Naive thymus-derived CD8-positive, alpha-beta T cell (primary cell): ENCODE measurements around the gene ZNF813. TPM values are rescaled to one million over a fixed set of nuclear protein-coding genes. Genes with fewer than 3 reads are reported as not detected.
"Not testable (repeated sequence)": the region's sequence is repeated elsewhere in the genome, so short reads cannot be mapped to it uniquely, and the experiment has no call there.

Experiments used
- ATAC-seq, 2 donors: fragments of 150-1000 bp; cut with Tn5 transposase in 1 of 2; sonication (Bioruptor Pico), chemical (Tn5 transposase) in 1 of 2; 1 replicate in 1 of 2; 2 replicates in 1 of 2; pipeline ENCODE4 v1.10.0; 2021; ENCODE audit warnings: mild to moderate bottlenecking in 2 of 2, moderate library complexity in 2 of 2
- POLR2A ChIA-PET: fragments of 350-600 bp; sonication (Branson Sonifier 250); formaldehyde crosslinking; loops from one replicate; lab custom pipeline; 2021; ENCODE audit warnings: antibody characterized with exemption; lab: Charles Lee
- DNase-seq, 10 donors: peaks; one replicate each; pipeline versions ENCODE4 v3.0.0 to v3.0.0-alpha.2; 2020 to 2022
- H3K27ac Mint-ChIP-seq, 10 donors: one replicate each; pipeline ENCODE4 v1.8.0; 2020 to 2022; ENCODE audit warnings: mild to moderate bottlenecking in 10 of 10, mixed read lengths in 10 of 10, moderate library complexity in 4 of 10, inconsistent platforms in 1 of 10
- H3K27me3 Mint-ChIP-seq, 5 donors: one replicate each; pipeline ENCODE4 v1.8.0; 2021 to 2022; ENCODE audit warnings: mixed read lengths in 5 of 5
- H3K36me3 Mint-ChIP-seq, 3 donors: one replicate each; pipeline ENCODE4 v1.8.0; 2020 to 2022; ENCODE audit warnings: mixed read lengths in 3 of 3, mild to moderate bottlenecking in 2 of 3, inconsistent platforms in 1 of 3
- H3K4me1 Mint-ChIP-seq, 4 donors: one replicate each; pipeline ENCODE4 v1.8.0; 2021 to 2022; ENCODE audit warnings: mixed read lengths in 4 of 4
- H3K4me3 Mint-ChIP-seq, 10 donors: one replicate each; pipeline ENCODE4 v1.8.0; 2020 to 2022; ENCODE audit warnings: mild to moderate bottlenecking in 10 of 10, mixed read lengths in 10 of 10, moderate library complexity in 6 of 10, inconsistent platforms in 1 of 10
- H3K9me3 Mint-ChIP-seq, 9 donors: one replicate each; pipeline ENCODE4 v1.8.0; 2020 to 2022; ENCODE audit warnings: mixed read lengths in 9 of 9, mild to moderate bottlenecking in 3 of 9, inconsistent platforms in 1 of 9, moderate library complexity in 1 of 9
- polyA plus RNA-seq, 3 donors: library from polyadenylated mRNA; unstranded; fragments of 300-500 nt; fragmentation: Illumina TruSeq; gene quantifications; one replicate each; pipeline ENCODE4 v1.2.3, GENCODE V29; 2021
- total RNA-seq, 8 experiments: library from RNA in 2 of 8; stranded (reverse) in 2 of 8; gene quantifications; one replicate each; pipeline ENCODE4 v1.2.3 and lab custom pipeline; 2021 to 2026

ZNF813 gene
- total and polyA plus RNA-seq, 5 experiments from 2014 or later, result 4.8 to 11.0 (median 6.9) TPM

DNA sequence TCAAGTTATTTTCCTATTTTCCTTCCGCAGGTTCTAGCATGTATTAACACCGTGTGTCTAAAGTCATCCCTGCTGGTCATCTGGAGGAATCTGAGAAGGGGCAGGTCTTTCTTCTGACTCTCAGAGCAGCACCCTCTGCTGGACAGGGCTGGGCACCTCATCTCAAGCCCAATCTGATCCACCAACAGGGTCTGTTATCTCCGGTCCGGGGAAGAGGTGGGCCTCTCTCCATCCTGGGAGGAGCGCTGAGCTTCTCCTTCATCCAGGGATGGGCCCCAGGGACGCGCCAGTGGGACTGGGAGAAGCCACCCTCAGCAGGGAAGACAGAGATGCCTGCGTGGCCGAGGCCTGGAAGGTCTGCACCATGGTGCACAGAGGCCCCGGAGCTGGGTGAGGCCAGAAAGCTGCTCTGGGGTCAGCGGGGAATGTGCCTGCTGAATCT lies 44.4 kb downstream of the ZNF813 start:
- Mint-ChIP-seq H3K27me3 (peaks cover 1 to 11% (median 6%) of the 10 kb centered on the region in 5 donors), H3K4me1 (peaks cover 0 to 2% (median 0%) of the 10 kb centered on the region in 4 donors), H3K27ac (no peak overlapping the region), H3K9me3 (peaks cover 0 to 5% (median 0%) of the 10 kb centered on the region in 9 donors), H3K4me3 (no peak overlapping the region), H3K36me3 (peaks cover 0 to 11% (median 0%) of the 10 kb centered on the region in 3 donors)
- ATAC-seq, result peak; percentile 75 to 91
- POLR2A ChIA-PET, result no interaction called here
- peak; percentile 31 to 72 (median 44) for DNase-seq

DNA sequence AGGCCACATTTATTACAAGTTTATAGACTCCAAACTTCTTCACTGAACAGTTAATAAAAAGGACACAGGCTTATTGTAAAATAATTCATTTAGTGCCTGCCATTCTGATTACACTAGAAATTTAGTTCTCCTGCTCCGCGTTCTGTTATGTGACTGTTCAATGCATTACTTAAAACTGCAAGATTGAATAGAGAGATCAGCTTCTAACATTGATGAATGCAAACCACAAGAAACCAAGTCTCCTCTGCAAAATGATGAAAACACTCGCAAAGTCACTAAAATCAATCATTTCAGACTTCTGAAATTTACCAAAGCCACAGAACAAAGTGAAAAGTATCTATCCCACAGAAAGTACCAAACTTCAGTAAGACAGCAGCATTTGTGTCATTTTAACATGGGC lies 47.5 kb downstream of the ZNF813 start:
- H3K4me3 Mint-ChIP-seq, ATAC-seq, DNase-seq, H3K27me3 Mint-ChIP-seq, POLR2A ChIA-PET, H3K4me1 Mint-ChIP-seq, H3K27ac Mint-ChIP-seq: not testable (repeated sequence)
- H3K9me3 Mint-ChIP-seq, result peaks cover 4 to 17% (median 10%) of the 10 kb centered on the region in 9 donors
- H3K36me3 Mint-ChIP-seq, result peaks cover 0 to 19% (median 3%) of the 10 kb centered on the region in 3 donors

DNA sequence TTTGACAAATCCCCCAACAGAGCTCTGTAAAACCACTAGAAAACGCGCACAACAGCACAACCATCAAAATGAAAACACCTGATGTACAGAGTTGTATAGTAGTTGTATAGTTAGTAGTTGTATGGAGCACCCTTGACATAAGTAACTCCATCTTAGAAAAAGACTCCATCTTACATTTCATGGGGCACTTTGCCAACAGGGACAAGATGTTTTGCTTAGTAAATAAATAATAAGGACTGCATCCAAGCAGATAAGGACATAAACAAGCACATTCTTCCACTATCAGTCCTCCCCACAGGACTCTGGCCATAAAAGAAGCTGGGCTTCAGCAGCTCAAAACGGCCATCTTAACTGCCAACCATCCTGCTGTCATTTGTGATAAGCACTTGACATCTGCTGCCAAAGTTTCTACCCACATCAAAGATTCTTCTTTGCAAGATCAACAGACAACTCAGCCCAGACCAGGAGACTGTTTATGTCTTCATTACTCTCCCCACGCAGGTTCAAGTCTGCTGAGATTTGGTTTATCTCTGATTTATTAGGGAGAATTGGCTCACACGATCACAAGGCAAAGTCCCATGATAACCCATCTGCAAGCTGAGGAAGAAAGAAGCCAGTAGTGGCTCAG lies 49.7 kb downstream of the ZNF813 start:
- peaks cover 6 to 22% (median 12%) of the 10 kb centered on the region in 9 donors for H3K9me3 Mint-ChIP-seq
- peaks cover 0 to 19% (median 7%) of the 10 kb centered on the region in 3 donors for H3K36me3 Mint-ChIP-seq
- POLR2A ChIA-PET, result interaction anchor here (0.5 kb wide), 1 partner anchor 345 kb away, joined by 3 read pairs; no protein-coding TSS in a partner anchor
- H3K4me3 Mint-ChIP-seq, result no peak overlapping the region
- peak overlapping the region in 1 of 10 donors; percentile 43 for H3K27ac Mint-ChIP-seq
- peaks cover 11 to 16% (median 14%) of the 10 kb centered on the region in 4 donors for H3K4me1 Mint-ChIP-seq
- ATAC-seq (no peak), DNase-seq (no peak)
- H3K27me3 Mint-ChIP-seq, result peaks cover 0 to 2% (median 0%) of the 10 kb centered on the region in 5 donors

DNA sequence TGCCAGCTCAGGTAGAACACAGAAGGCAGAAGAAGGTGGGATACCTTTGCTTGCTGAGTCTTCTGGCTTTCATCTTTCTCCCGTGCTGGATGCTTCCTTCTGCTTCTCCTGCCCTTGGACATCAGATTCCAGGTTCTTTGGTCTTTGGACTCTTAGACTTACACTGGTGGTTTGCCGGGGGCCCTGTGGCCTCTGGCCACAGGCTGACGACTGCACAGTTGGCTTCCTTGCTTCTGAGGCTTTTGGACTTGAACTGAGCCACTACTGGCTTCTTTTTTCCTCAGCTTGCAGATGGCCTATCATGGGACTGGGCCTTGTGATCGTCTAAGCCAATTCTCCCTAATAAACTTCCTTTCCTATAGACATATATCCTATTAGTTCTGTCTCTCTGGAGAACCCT lies 50.6 kb downstream of the ZNF813 start:
- Mint-ChIP-seq H3K36me3 (peaks cover 0 to 19% (median 11%) of the 10 kb centered on the region in 3 donors), H3K27me3 (peaks cover 0 to 2% (median 0%) of the 10 kb centered on the region in 5 donors), H3K9me3 (peaks cover 6 to 22% (median 12%) of the 10 kb centered on the region in 9 donors), H3K4me1 (peaks cover 13 to 20% (median 15%) of the 10 kb centered on the region in 4 donors), H3K27ac (no peak overlapping the region), H3K4me3 (peak overlapping the region in 1 of 10 donors; percentile 24)
- DNase-seq, result no peak
- no peak for ATAC-seq
- POLR2A ChIA-PET, result no interaction called here

- peaks cover 4 to 19% (median 15%) of the 10 kb centered on the region in 3 donors for H3K36me3 Mint-ChIP-seq
- DNase-seq, result no peak
- POLR2A ChIA-PET, result no interaction called here
- H3K4me1 Mint-ChIP-seq, result peaks cover 13 to 20% (median 15%) of the 10 kb centered on the region in 4 donors
- H3K9me3 Mint-ChIP-seq, result peaks cover 7 to 22% (median 12%) of the 10 kb centered on the region in 9 donors
- peak overlapping the region in 3 of 10 donors; percentile 17 to 76 (median 44) for H3K27ac Mint-ChIP-seq
- peaks cover 0 to 2% (median 0%) of the 10 kb centered on the region in 5 donors for H3K27me3 Mint-ChIP-seq
- no peak for ATAC-seq
- peak overlapping the region in 9 of 10 donors; percentile 2 to 72 (median 63) for H3K4me3 Mint-ChIP-seq
These were observed 51.2 kb downstream of the ZNF813 start for GRCh38 chr19:53518716-53519115.

- POLR2A ChIA-PET, result interaction anchor here (0.6 to 2.2 kb wide), 2 partner anchors 17 to 326 kb away, joined by 3 to 16 read pairs; no protein-coding TSS in a partner anchor
- H3K27ac Mint-ChIP-seq, result peak overlapping the region in 3 of 10 donors; percentile 10 to 43 (median 22)
- peaks cover 0 to 2% (median 0%) of the 10 kb centered on the region in 5 donors for H3K27me3 Mint-ChIP-seq
- H3K9me3 Mint-ChIP-seq, result peaks cover 7 to 22% (median 13%) of the 10 kb centered on the region in 9 donors
- DNase-seq (no peak), ATAC-seq (no peak)
- H3K4me1 Mint-ChIP-seq, result peaks cover 13 to 20% (median 15%) of the 10 kb centered on the region in 4 donors
- peaks cover 9 to 22% (median 19%) of the 10 kb centered on the region in 3 donors for H3K36me3 Mint-ChIP-seq
- peak overlapping the region; percentile 2 to 92 (median 48) for H3K4me3 Mint-ChIP-seq
These were observed 51.9 kb downstream of the ZNF813 start for GRCh38 chr19:53519446-53519845.

- ATAC-seq, result no peak
- H3K9me3 Mint-ChIP-seq, result peaks cover 7 to 24% (median 13%) of the 10 kb centered on the region in 9 donors
- peaks cover 13 to 20% (median 15%) of the 10 kb centered on the region in 4 donors for H3K4me1 Mint-ChIP-seq
- peak overlapping the region; percentile 88 to 99 (median 95) for H3K27ac Mint-ChIP-seq
- peak overlapping the region; percentile 92 to 100 (median 98) for H3K4me3 Mint-ChIP-seq
- peaks cover 0 to 2% (median 0%) of the 10 kb centered on the region in 5 donors for H3K27me3 Mint-ChIP-seq
- H3K36me3 Mint-ChIP-seq, result peaks cover 13 to 27% (median 16%) of the 10 kb centered on the region in 3 donors
- POLR2A ChIA-PET, result interaction anchor here (0.6 to 2.2 kb wide), 8 partner anchors 16 to 1331 kb away, joined by 3 to 16 read pairs (median 4); partner anchors contain the start of genes ZNF765 and ZNF880
- DNase-seq, result no peak
These were observed 52.6 kb downstream of the ZNF813 start for GRCh38 chr19:53520163-53520546.

DNA sequence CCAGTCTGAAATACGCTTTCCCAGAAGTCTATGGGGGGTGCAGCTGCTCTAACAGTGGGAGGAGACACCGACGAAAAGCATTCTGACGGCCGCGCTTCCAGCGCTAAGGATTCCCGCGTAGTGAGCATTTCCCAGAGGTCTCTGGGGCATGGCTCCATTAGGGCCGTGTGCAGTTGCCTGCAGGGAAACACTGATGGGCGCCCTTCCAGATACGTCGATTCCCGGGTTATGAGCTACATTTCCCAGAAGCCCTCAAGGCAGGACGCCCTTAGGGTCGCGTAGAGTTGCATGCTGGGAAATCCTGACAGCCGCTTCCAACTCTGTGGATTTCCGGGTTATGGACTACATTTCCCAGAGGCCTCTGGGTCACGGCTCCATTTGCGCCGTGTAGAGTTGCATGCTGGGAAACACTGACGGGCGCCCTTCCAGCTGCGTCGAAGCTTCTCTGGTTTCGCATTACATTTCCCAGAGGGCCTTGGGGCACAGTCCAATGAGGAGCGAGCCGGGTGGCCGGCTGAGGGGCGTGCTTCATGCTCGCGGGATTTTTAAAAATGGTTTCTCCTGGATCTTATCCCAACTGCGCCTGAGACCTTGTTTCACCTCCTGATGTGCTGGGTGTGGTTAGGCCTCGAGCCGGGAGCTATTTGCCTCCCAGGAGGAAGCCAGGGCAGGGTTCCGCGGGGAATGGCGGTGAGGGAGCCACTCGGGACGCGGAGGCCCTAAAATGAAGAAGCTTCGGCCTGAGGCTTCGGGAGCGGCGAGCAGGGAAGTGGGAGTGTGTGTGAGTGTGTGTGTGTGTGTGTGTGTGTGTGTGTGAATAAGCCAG lies 53.2 kb downstream of the ZNF813 start:
- Mint-ChIP-seq H3K27me3 (no peaks in the 10 kb centered on the region), H3K27ac (peak overlapping the region; percentile 88 to 99 (median 95)), H3K36me3 (peaks cover 19 to 33% (median 21%) of the 10 kb centered on the region in 3 donors), H3K4me3 (peak overlapping the region; percentile 92 to 100 (median 98)), H3K9me3 (peaks cover 9 to 30% (median 18%) of the 10 kb centered on the region in 9 donors), H3K4me1 (peaks cover 13 to 20% (median 15%) of the 10 kb centered on the region in 4 donors)
- DNase-seq, result peak; percentile 73 to 96 (median 88)
- POLR2A ChIA-PET, result interaction anchor here (0.6 to 2.2 kb wide), 8 partner anchors 16 to 1425 kb away, joined by 3 to 16 read pairs (median 4); partner anchors contain the start of genes ZNF765 and ZNF880
- ATAC-seq, result peak; percentile 97 to 99

DNA sequence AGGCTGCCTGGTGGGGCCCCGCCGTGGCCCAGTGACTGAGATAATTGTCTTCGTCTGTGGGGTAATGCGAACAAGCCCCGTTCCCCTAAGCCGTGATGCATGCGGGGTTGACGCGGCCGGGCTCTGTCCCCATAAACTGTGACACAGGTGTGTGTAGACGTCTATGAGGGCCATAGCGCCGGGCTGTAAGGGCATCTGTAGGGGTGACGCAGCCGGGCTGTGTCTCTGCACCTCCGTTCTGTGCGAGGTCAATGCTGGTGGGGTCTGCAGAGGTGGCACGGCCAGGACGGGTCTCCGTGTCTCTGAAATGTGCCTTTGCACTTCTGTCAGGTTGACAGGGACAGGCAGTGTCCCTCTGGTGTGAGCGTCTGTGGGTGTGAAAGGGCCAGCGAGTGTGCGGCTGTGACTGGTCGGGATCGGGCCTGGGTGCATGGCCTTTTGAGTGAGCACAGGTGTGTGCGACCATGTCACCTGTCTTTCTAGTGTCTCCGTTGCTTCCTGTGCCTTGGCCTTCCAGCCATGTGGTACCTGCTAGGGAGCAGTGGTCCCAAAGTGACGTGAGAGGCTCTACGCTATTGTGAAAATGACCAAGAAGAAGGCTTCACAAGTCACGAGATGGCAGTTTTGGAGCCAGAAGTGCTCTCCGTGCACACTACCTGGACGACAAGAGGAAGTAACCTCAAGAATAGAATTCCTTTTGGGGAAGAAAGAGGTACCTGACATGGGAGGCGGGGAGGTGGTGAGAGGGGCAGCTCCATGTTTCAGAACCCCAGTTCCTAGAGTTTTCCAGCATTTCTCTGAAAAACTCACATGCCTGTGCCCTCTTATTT lies 54.1 kb downstream of the ZNF813 start:
- peaks cover 13 to 20% (median 15%) of the 10 kb centered on the region in 4 donors for H3K4me1 Mint-ChIP-seq
- peaks cover 24 to 38% (median 26%) of the 10 kb centered on the region in 3 donors for H3K36me3 Mint-ChIP-seq
- peaks cover 11 to 36% (median 23%) of the 10 kb centered on the region in 9 donors for H3K9me3 Mint-ChIP-seq
- H3K4me3 Mint-ChIP-seq, result peak overlapping the region; percentile 92 to 100 (median 98)
- H3K27me3 Mint-ChIP-seq, result no peaks in the 10 kb centered on the region
- DNase-seq, result no peak
- peak overlapping the region in 9 of 10 donors; percentile 88 to 99 (median 95) for H3K27ac Mint-ChIP-seq
- ATAC-seq, result peak; percentile 2 to 4
- POLR2A ChIA-PET, result interaction anchor here (1.0 to 2.2 kb wide), 4 partner anchors 15 to 326 kb away, joined by 4 to 16 read pairs (median 6); partner anchors contain the start of gene ZNF765

- no peak for ATAC-seq
These were observed 58.4 kb downstream of the ZNF813 start for GRCh38 chr19:53525922-53526321.

DNA sequence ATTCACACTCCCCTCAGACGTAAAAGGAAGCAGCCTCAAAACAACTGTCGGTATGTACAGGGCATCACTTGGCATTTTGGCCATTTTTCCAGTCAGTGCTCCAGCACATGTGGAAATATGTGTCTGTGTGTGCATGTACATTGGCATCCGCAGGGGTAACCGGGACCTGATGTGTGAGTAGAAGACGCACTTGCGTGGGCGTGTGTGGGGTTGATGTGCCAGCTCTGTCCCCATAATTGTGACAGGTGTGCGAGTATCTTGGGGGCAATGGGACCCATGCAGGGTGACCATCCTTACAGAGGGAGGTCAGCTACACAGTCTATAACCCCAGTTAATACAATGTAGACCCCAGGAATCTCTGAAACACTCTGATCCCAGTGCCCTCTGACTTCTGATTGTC lies 63.1 kb downstream of the ZNF813 start:
- Mint-ChIP-seq H3K36me3 (peaks cover 31 to 61% (median 39%) of the 10 kb centered on the region in 3 donors), H3K4me1 (no peaks in the 10 kb centered on the region)
- POLR2A ChIA-PET, result no interaction called here

More at GRCh38 chr19:53525922-53526321, 58.4 kb downstream of the ZNF813 start:
- Mint-ChIP-seq H3K27me3 (no peaks in the 10 kb centered on the region), H3K4me1 (peaks cover 9 to 14% (median 11%) of the 10 kb centered on the region in 4 donors), H3K9me3 (peaks cover 0 to 45% (median 17%) of the 10 kb centered on the region in 9 donors), H3K27ac (no peak overlapping the region), H3K4me3 (no peak overlapping the region), H3K36me3 (peaks cover 22 to 63% (median 39%) of the 10 kb centered on the region in 3 donors)
- POLR2A ChIA-PET, result interaction anchor here (0.8 kb wide), 1 partner anchor 1386 kb away, joined by 3 read pairs; no protein-coding TSS in a partner anchor
- DNase-seq, result no peak

More for the DNA sequence above, 63.1 kb downstream of the ZNF813 start:
- H3K27me3 Mint-ChIP-seq, result no peaks in the 10 kb centered on the region
- no peak for DNase-seq
- no peak overlapping the region for H3K27ac Mint-ChIP-seq
- peaks cover 0 to 72% (median 20%) of the 10 kb centered on the region in 9 donors for H3K9me3 Mint-ChIP-seq
- no peak for ATAC-seq
- no peak overlapping the region for H3K4me3 Mint-ChIP-seq
